Endothelial cell of umbilical vein (primary cell): ENCODE results near the gene SLC24A3. TPM values are rescaled to one million over a fixed set of nuclear protein-coding genes. Genes with fewer than 3 reads are reported as not detected.

Source experiments
- BruUV-seq: library from RNA; stranded (reverse); fragments of 400-500 nt; replicated peaks from 2 replicates; lab custom pipeline; 2021; lab: Mats Ljungman, UMichigan
- CTCF ChIA-PET: fragments of 300-600, 350-600 bp; sonication (Branson Sonifier 250); formaldehyde crosslinking; loops from one replicate; lab custom pipeline; 2021; ENCODE audit warnings: antibody characterized with exemption, inconsistent platforms; lab: Charles Lee
- POLR2A ChIA-PET: fragments of 300-600, 350-600 bp; sonication (Branson Sonifier 250); formaldehyde crosslinking; loops from one replicate; lab custom pipeline; 2021; ENCODE audit warnings: antibody characterized with exemption, inconsistent platforms; lab: Charles Lee
- DNase-seq: peaks from one replicate; pipeline ENCODE4 v3.0.0-alpha.2; 2011; ENCODE audit warnings: low read depth, low spot score
- FAIRE-seq: peaks from 2 replicates; lab custom pipeline; 2011; peaks lifted over from hg19 to GRCh38; lab: Jason Lieb, UNC
- H2AFZ ChIP-seq: 2 replicates; pipeline ENCODE4 v1.6.0; 2012; ENCODE audit warnings: low read depth, low read length, control low read depth, inconsistent platforms
- H3K27ac ChIP-seq: 2 replicates; pipeline ENCODE4 v1.5.1; 2011; ENCODE audit warnings: low read depth, mild to moderate bottlenecking, control low read depth, low read length, moderate library complexity; ENCODE audit not compliant: insufficient read depth
- H3K27me3 ChIP-seq, 2 experiments: 2 replicates each; pipeline versions ENCODE4 v1.6.0 to v1.6.1; 2011; ENCODE audit warnings: low read length in 2 of 2, mixed read lengths in 1 of 2; ENCODE audit not compliant: control insufficient read depth in 2 of 2, insufficient read depth in 2 of 2
- H3K36me3 ChIP-seq, 2 experiments: 2 replicates in 1 of 2; 3 replicates in 1 of 2; pipeline ENCODE4 v1.5.1; 2011; ENCODE audit warnings: low read length in 2 of 2, mild to moderate bottlenecking in 1 of 2, moderate library complexity in 1 of 2; ENCODE audit not compliant: control insufficient read depth in 2 of 2, insufficient read depth in 2 of 2; ENCODE audit errors: extremely low read depth in 1 of 2
- H3K4me1 ChIP-seq: 3 replicates; pipeline ENCODE4 v1.5.1; 2011; ENCODE audit warnings: mild to moderate bottlenecking, low read length; ENCODE audit not compliant: control insufficient read depth, insufficient read depth; ENCODE audit errors: extremely low read depth
- H3K4me2 ChIP-seq: 2 replicates; pipeline ENCODE4 v1.6.1; 2011; ENCODE audit warnings: low read length, control low read depth, mixed read lengths; ENCODE audit not compliant: insufficient read depth
- H3K4me3 ChIP-seq, 3 experiments: fragments of 200-600 bp in 1 of 3; sonication (generic), shearing (Covaris generic) in 1 of 3; replicated peaks in 1 of 3; 2 replicates each; pipeline ENCODE4 v1.5.1; 2011 to 2016; ENCODE audit warnings: control low read depth in 3 of 3, low read length in 3 of 3, mild to moderate bottlenecking in 2 of 3, inconsistent platforms in 1 of 3, low read depth in 1 of 3, moderate library complexity in 1 of 3; ENCODE audit not compliant: insufficient read depth in 1 of 3
- H3K79me2 ChIP-seq: 2 replicates; pipeline ENCODE4 v1.6.0; 2012; ENCODE audit warnings: low read length, inconsistent platforms; ENCODE audit not compliant: control insufficient read depth, insufficient read depth
- H3K9ac ChIP-seq: replicated peaks from 2 replicates; pipeline ENCODE3; 2011; ENCODE audit warnings: low read length, control low read depth; ENCODE audit not compliant: insufficient read depth; ENCODE audit errors: extremely low read depth
- H3K9me1 ChIP-seq: replicated peaks from 3 replicates; pipeline ENCODE4 v1.6.0; 2011; ENCODE audit warnings: mild to moderate bottlenecking, low read length; ENCODE audit not compliant: control insufficient read depth, insufficient read depth; ENCODE audit errors: extremely low read depth
- H3K9me3 ChIP-seq: replicated peaks from 2 replicates; pipeline ENCODE4 v1.5.1; 2012; ENCODE audit warnings: low read length, inconsistent platforms; ENCODE audit not compliant: control insufficient read depth, insufficient read depth
- H4K20me1 ChIP-seq: replicated peaks from 2 replicates; pipeline ENCODE3; 2011; ENCODE audit warnings: mild to moderate bottlenecking, low read length; ENCODE audit not compliant: control insufficient read depth, insufficient read depth; ENCODE audit errors: extremely low read depth
- CTCF ChIP-seq, 2 donors: IDR thresholded peaks; 1 replicate in 1 of 2; 2 replicates in 1 of 2; pipeline ENCODE4 v1.5.1; 2011; ENCODE audit warnings: low read length in 2 of 2, mild to moderate bottlenecking in 2 of 2, moderate library complexity in 2 of 2, control low read depth in 1 of 2, inconsistent platforms in 1 of 2, low read depth in 1 of 2; ENCODE audit not compliant: insufficient read depth in 1 of 2; ENCODE audit errors: extremely low read depth in 1 of 2
- EZH2 ChIP-seq: IDR thresholded peaks from 2 replicates; pipeline ENCODE4 v1.6.1; 2012; ENCODE audit warnings: borderline replicate concordance, low read depth, mild to moderate bottlenecking, moderate library complexity, low read length, inconsistent platforms; ENCODE audit not compliant: severe bottlenecking
- FOS ChIP-seq: IDR thresholded peaks from 2 replicates; pipeline ENCODE4 v1.6.1; 2011; ENCODE audit warnings: mild to moderate bottlenecking, low read length, moderate library complexity, borderline replicate concordance; ENCODE audit not compliant: insufficient read depth
- GATA2 ChIP-seq: IDR thresholded peaks from 2 replicates; pipeline ENCODE4 v1.7.0; 2011; ENCODE audit warnings: low read depth, mild to moderate bottlenecking, moderate library complexity, mixed read lengths, low read length; ENCODE audit not compliant: insufficient read length, insufficient read depth
- JUN ChIP-seq: IDR thresholded peaks from 2 replicates; pipeline ENCODE4 v1.6.1; 2011; ENCODE audit warnings: borderline replicate concordance, low read depth; ENCODE audit not compliant: insufficient read length, insufficient read depth
- MAX ChIP-seq: IDR thresholded peaks from 2 replicates; pipeline ENCODE4 v1.6.1; 2011; ENCODE audit not compliant: insufficient read depth, insufficient read length
- MYC ChIP-seq: IDR thresholded peaks from one replicate; pipeline ENCODE4 v1.6.1; 2011; ENCODE audit warnings: mild to moderate bottlenecking, low read depth, low read length
- dilution Hi-C: fragments of 300-500 bp; cut with MboI; formaldehyde crosslinking; loops from one replicate; pipeline ENCODE4 v1.15.0; 2019; ENCODE audit warnings: low sequenced_read_pairs; ENCODE audit not compliant: extremely low pct_ligation_motif_present
- intact Hi-C: fragments of 100-400 bp; cut with micrococcal nuclease; formaldehyde crosslinking; loops from one replicate; pipeline ENCODE4 v1.10.0; 2022
- polyA plus RNA-seq, 4 experiments: library from polyadenylated mRNA; depleted of rRNA in 3 of 4; stranded (reverse) in 3 of 4; unstranded in 1 of 4; fragments of >200 nt; gene quantifications; 2 replicates each; pipeline versions ENCODE4 v1.2.1 to v1.2.3, GENCODE V29; 2011 to 2012; ENCODE audit warnings: missing spikeins in 1 of 4
- total RNA-seq: library from RNA; stranded (reverse); gene quantifications from 2 replicates; pipeline ENCODE4 v1.2.3, GENCODE V29; 2021

Gene SLC24A3
- total and polyA plus RNA-seq, 2 donors (not counting 3 experiments of a cell fraction or from before 2014, with no cell fraction given), result not detected

GRCh38 chr20:19448632-19449031 is 236.2 kb downstream of the SLC24A3 start:
- Histone ChIP-seq H3K4me2 (no peak overlapping the region), H2AFZ (no peak overlapping the region), H3K4me3 (no peak overlapping the region), H3K27me3 (no peaks in the 10 kb centered on the region), H3K36me3 (no peaks in the 10 kb centered on the region), H3K9me1 (no peaks in the 10 kb centered on the region), H4K20me1 (no peaks in the 10 kb centered on the region), H3K27ac (no peak overlapping the region), H3K4me1 (no peaks in the 10 kb centered on the region), H3K79me2 (no peaks in the 10 kb centered on the region), H3K9me3 (no peaks in the 10 kb centered on the region), H3K9ac (no peak overlapping the region)
- no peak for TF ChIP-seq JUN
- no peak for TF ChIP-seq CTCF (IDR thresholded peaks at IDR 0.05; ENCODE audit: extremely low read depth in 1 of 2, insufficient read depth in 1 of 2, low read depth in 1 of 2, low read length in 2 of 2)
- TF ChIP-seq MAX, result no peak
- no peak for TF ChIP-seq EZH2
- TF ChIP-seq MYC, result no peak
- no peak for TF ChIP-seq FOS
- no peak for TF ChIP-seq GATA2
- ChIA-PET CTCF (no interaction called here), POLR2A (no interaction called here)
- BruUV-seq, result no TSS peak
- DNase-seq, result no peak
- no peak for FAIRE-seq
- dilution Hi-C loops, result no loop called here
- intact Hi-C loops, result no loop called here
